SHP77 treated with DMSO at 0.1 percent for 48 hours (cell line): Measurements from ENCODE around the gene IQSEC1.

Experiments
- DNase-seq: peaks from one replicate; lab custom pipeline; 2025; lab: John Stamatoyannopoulos, UW

The IQSEC1 gene

DNA sequence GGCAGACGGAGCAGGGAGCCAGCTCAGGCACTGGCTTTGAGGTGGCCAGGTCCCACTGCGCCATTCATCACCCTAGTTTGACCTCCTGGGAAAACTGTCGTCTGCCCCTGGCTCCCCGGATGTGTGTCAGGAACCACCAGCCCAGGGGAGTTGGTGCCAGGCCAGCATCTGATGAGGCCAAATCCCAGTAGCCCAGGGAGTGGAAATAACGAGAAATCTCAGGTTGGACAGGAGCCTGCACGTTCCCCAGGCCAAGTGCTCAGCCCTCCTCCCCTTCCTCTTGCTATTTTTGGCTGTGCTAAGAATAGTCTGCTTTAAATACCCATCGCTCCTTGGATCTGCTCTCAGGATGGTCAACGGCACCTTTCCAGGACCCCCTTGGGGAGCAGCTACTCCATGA is 138.8 kb downstream of the IQSEC1 start:
- no peak for DNase-seq

DNA sequence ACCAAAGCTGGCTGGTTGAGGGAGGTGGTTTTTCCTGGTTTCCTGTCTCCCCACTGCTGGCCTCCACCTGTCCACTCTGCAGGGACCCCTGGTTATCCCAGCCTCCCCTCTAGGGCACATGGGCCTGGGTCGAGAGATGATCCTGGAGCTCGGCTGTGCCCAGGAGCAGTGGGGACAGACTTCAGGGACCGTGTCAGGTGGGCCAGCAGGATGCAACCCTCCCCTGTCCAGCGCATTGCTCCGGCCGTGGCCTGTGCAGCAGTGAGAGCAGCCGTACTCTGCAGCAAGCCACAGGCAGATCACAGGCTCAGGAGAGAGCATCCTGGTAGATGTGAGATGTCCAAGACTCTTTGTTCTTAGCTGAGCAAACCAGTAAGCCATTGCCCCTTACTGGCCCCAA is 139.3 kb downstream of the IQSEC1 start:
- no peak for DNase-seq

DNA sequence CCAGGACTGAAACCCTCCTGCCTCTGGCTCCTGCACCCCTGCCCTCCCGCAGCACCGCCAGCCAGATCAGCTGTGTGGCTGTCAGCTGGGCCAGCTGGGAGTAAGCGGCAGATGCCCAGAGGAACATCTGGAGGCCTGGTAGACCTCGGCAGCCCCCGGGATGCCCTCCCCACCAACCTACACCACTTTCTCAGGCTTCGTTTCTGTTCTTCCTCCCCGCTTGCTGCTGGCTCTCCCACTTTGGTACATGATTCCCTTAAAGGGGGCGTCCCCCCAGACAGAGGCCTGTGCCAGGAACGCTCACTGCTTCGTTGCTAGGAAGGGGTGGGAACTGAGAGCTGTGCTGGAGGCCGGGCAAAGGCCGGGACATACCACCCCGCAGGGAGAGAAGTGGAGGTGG is 140.5 kb downstream of the IQSEC1 start:
- no peak for DNase-seq

DNA sequence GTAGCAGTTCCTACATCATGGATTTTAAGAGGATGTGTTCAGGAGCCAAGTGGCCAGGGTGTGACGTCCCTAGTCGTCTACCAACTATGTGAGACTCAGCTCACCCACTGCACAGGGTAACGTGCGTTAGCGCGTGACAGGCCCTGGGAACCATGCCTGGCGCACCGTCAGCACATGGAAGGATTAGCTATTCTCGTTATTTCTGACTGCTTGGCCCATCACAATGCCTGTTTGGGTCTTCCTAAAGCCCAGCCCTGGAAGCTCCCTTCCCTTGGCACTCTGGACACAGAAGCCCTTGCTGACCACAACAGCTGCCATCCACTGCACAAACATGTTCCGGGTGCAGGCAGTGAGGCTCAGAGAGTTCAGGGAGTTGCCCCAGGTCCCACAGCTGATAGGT is 140.9 kb downstream of the IQSEC1 start:
- DNase-seq: no peak

DNA sequence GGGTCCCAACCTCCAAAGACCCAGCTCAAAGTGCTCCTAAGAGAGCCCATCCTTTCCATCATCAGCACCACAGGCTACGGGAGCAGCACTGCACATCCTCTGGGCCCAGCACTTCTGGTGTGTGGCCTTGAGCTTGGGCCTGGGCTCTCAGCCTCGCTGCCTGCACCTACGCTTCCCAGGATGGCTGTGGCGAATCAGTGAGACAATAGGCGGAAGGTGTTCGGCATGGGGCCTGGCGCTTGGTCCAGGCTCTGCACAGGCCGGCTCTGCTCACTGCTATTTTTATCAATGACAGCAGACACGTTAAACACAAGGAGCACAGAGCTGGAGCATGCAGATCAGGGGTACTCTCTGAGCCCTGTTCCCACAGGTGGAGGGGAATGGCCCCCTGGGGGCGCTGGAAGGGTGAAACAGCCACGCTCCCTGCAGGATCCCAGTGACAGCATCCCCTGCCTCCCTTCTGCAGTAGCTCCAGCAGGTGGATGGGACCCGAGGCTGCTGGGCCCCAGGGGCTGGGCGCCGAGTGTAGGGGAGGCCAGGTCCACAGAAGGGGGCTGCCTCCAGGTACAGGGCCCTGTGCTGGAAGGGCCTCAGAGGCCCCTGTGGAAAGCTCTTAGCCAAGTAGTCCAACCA is 141.8 kb downstream of the IQSEC1 start:
- DNase-seq: no peak

DNA sequence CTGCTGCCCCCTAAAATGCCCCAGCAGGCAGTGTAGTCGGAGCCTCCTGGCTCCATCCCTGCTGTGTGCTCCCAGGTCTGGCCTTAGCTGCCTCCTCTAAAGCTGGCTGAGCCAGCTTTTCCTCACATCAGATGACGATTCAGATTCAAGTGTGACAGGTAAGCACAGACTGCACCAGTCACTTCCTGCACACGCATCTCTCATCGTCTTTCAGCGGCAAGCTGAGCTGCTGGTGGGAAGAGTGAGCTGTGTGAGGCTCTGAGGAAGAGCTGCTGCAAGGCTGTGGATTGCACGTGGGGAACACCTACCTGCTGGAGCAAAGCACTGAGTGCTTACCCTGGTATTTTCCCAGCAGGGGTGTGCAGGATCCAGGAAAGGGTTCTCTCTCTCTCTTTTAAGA is 143.4 kb downstream of the IQSEC1 start:
- DNase-seq: no peak

DNA sequence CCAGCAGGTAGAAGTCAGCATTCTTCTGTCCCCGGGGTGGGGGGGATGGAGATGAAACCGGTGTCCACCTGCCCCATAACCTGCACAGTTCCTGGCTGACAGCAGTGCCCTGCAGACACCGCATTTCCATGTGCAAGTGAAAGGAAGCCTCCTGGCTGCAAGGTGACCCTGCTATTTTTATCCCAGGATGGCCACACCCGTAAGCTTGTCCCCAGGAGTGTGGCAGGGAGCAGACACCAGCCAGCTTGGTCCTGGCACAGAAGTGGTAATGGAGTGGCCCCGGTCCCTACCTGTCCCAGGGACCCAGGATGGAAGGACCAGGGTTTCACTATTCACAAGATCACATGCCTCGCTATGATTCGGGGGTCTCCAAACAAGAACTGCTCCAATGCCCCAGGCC is 146.6 kb downstream of the IQSEC1 start:
- no peak for DNase-seq

DNA sequence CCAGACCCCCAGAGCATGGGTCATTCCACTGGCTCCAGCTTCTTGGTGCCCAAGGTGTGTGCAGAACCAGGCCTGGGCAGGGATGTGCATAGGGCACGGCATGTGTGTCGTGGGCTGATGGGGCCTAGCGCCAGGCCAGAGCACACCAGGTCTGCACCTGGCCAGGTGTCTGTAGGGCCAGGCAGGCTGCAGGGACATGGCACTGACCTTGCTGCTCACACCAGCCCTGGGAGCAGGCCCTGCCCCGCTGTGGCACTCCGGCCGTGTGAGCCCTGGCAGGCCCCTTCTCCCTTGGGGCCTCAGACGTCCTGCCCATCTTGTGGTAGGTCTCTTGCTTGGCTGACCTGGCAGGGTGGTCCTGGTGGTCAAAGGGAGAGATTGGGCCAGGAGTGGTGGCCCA is 147.6 kb downstream of the IQSEC1 start:
- no peak for DNase-seq

DNA sequence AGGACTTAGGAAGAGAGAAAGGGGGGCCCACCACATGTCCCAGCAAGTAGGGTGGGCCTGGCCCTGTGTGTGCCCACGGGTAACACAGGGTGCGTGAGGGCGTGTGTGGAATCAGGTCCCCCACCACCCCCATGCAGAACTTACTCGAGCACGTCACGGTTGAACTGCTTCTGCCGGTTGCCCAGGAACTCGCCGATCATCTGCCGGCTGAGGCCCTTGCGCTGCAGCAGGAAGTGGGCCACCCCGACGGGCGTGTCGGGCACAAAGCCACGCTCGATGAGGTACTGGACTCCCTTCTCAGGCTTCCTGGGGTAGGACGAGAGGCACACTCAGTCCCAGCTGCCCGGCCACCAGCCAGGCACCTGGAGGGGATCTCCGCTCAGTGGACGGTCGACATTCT is 148.8 kb downstream of the IQSEC1 start:
- DNase-seq: no peak

DNA sequence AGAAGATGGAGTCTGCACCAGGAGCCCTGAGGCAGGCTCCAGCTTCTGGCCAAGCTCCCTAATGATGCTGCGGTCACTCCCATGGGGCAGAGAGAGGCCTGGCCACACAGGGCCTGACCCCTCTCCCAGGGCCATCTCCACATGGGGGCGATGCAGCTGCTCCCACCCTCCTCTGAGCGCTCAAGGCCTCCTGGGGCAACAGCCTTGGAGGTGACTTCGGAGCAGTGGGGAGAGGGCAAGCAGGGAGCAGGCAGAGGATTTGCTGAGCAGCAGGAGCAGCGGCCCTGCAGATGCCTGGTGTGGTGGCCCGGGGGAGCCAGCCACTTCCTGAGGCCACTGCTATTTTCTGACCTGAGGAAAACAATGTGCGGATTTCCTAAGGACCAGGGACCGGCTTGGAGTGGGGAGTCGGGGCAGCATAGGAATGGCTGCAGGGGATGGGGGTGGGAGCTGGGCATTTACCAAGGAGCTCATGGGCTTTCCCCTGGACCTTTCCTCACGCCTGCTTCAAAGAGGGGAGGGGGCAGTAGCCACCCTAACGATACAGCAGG is 150.3 kb downstream of the IQSEC1 start:
- DNase-seq: no peak

DNA sequence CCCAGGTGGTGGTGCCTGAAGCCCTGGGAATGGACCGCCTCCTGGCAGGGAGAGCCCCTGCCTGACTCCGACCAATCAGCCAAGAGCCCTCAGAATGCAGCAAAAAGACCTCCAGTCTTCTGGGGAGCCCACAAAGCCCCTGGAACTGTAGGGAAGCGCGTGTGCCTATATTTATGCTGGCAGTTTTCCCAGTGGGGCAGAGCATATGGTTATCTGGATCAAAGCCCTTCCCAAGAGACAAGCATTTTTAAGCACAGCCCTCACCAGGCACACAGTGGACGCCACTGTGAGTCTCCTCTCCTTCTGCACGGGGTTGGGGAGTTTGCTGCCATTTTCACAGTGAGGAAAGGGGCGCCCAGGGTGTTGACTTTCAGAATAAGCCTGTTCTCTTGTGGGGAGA is 150.9 kb downstream of the IQSEC1 start:
- no peak for DNase-seq

DNA sequence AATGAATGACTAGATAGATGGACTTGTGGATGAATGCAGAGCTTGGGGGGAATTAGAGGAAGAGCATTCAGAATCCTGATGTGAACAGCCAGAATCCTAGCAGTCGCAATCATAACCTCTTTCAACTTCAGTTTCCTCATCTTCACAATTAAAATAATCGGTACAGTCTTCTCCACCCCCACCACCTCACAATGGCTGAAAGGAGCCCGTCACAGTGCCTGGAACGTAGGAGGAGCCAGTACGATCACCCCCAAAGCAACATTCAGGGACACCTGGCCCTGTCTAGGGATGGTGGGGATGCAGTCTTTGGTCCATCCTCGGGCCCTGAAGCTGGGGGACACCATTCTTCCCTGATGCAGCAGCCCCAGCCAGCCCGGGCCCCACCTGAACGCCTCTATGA is 151.5 kb downstream of the IQSEC1 start:
- DNase-seq: no peak

DNA sequence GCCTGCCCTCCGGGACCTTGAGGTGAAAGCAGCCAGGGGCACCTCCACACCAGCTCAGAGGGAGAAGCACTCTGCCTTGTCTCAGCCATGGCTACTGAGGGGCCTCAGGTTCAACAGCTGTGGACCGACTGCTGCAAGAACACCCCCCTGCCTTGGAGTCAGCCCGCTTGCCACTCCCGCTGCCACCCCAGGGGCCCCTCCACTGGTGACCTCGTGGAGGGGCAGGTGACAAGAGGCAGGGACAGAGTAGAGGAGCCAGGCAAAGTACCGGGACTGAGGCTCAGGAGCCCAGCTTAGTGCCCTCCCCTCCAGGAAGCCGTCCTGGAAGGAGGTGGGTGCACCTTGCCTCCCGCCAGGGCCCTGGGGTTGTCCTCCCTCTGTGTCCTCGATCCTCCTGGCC is 152.3 kb downstream of the IQSEC1 start:
- DNase-seq: no peak

DNA sequence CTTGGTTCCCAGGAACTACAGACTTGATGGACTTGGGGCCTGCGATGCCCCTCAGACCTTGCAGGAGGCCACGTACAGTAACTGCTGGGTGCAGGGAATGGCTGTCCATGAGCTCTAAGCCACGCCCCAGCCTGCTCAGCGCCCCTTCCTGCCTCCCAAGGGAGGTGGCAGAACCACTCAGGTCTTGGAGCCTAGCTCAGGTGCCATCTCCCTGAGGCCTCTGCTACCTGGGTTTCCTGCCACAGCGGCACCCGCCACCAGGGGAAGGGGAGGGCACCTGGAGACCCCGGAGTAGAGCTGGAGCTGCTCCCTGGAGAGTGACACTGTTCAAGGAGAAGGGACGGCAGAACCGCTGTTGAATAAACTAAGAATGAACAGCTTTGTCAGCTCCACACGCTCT is 154.0 kb downstream of the IQSEC1 start:
- no peak for DNase-seq

DNA sequence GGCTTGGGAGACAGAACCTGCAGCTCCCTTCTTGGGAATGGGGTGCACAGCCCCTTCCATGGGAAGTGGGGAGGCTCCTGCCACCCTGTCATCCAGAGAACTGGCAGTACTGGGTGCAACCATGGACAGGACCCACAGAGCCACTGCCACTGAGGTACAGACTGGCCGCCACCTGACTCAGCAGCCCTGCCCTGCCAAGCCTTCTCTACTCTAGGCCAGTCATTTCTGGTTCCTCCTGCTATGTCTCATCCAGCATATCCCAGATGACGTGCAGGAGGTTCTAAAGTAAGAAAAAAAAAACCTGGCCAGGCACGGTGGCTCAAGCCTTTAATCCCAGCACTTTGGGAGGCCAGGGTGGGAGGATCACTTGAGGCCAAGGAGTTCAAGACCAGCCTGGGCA is 155.0 kb downstream of the IQSEC1 start:
- DNase-seq: no peak

DNA sequence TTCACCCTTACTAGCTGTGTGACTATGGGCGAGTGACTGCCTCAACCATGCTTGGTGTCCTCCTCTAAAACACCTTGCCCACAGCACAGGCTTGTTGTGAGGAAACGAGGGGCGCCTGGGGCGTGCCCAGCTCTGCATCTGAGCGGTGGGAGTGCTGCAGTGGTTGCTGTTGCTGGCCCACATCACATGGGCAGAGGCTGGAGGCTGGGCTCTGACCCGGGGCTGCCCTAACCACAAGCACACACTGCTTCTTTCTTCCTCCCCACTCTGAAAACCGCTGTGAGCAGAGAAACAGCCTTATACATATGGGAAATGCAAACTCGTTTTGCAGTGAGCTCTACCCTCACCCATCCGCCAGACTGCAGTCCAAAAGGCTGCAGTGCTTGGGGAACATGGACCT is 157.1 kb downstream of the IQSEC1 start:
- no peak for DNase-seq

DNA sequence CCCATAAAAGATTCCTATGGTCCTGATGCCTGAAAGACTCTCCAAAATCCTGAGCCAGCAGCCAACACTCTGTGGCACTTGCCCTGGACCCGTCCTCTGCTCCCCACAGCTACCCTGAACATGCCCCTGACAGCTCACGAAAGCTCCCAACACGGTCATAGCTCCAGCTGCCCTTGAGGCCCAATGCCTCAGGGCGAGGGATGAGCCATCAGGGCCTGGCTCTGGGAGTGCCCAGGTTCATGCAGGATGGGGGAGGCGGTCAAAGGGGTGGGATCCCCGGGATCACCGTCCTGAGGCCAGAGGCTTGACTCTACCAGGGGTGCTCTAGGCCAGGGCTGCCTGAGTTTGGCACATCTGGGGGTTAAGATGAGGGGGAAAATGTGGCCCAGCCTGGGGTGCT is 159.1 kb downstream of the IQSEC1 start:
- DNase-seq: no peak

DNA sequence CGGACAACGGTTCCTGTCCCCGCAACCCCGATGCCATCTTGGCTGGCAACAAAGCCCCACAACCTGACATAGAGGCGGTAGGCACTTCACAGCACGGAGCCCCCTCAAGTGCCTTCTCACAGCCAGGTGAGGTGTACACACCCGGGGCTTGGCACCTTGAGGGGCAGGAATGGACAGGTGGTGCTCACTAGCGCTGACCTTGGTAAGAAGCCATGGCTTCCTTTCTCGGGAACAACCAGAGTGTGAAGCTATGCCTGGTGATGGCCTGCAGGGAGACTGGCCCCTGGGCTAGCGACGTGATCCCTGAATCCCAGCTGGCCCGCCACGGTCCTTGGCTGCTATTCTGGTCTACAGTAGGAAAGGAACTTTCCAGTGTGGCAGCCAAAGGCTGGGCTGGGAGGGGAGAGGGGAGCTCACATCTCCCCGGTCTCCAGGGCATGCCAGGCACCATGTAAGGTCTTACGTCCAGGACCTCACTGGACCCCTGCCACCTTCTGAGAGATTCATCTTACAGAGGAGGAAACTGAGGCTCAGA is 161.3 kb downstream of the IQSEC1 start:
- DNase-seq: no peak

DNA sequence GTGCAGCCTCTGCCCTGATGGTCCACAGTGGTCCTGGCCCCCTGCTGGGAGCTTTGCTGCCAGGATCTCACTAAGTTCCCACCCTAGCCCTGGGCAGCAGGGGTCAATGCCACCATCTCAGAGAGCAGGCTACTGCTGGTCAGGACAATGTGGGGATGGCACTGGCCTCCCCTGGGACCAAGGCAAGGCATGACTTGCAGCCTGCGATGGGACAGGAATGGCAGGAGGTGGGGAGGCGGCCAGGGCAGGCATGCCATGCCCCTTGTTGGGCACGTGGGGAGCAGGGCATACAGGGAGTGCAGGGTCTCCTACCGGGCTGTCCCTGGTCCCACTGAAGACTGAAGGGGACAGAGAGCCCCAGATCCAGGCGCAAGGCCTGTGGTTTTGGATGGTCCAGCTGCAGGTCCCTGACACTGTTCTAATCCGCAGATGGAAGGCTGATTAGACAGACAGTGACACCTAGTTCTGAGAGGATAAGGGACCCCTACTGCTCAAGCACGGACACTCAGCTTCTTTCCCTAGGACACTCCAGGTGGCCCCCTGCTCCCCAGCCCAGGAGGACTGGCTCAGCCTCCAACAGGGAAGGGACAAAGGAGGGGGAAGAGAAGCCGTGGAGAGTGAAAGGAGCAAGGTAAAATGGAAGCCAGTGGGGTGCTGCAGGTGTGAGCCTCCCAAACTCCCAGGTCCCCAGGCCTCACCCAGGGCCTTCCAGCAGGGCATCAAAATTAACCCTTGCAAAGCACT is 162.7 kb downstream of the IQSEC1 start:
- DNase-seq: no peak

DNA sequence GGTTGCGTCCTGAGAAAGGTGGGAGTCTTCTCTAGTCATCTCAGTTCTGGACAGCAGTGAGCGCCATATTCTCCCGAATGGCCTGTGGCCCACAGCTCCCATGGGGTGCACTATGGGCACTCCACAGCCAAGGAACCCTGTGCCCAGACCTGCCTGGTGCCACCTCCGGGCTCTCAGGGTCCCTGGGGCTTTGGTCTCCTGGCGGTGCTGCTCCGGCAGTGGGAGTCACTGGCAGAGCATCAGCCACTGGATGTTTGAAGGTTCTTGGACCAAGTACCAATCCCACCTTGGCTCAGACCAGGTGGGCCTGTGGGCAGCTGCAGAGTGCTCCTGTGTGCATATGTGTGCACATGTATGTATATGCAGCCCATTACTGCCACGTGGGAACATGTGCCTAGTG is 163.5 kb downstream of the IQSEC1 start:
- DNase-seq: no peak

DNA sequence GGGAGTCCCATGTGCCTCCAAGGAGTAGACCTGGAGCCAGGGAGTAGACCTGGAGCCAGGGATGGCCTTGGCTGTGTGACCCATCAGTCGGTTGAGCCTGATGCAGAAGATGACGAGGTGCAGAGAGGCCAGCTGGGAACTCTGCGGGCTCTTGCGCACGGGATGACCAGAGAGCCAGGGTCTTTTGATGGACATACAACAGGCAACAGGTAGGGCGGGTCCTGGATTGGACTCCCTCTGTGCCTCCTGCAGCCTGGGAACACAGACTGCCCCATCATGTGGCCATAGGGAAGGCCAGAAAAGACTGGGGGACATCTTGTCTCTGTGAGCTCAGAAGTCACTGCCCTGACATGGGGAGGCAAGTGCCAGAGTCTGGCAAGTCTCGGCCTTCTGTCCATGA is 164.4 kb downstream of the IQSEC1 start:
- no peak for DNase-seq

DNA sequence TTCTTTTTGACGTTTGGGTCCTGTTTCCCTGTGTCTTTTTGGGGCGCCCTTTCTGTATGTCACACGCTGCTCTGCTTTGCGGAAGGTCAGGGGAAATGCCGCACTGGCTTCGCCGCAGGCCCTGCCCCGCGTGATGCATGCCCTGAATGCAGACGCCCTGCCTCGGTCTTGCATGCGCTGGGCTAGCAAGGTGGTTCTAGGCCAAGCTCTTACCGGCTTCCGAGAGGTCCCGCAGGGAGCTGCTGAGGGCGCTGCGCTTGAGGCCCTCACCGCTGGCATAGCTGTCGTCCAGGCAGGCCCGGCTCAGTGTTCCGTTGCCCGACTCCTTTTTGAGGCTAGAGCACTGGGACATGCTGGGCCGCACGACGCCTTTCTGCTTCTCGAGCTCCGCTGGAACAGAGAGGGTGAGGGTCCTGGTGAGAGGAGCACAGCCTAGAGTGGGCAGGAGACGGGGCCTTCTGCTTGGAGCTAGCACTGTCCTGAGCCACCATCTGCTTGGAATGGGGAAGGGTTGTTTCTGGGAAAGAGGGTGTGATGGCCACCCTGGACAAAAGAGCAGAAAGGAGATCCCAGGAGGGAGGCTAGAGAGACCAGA is 165.0 kb downstream of the IQSEC1 start:
- no peak for DNase-seq

DNA sequence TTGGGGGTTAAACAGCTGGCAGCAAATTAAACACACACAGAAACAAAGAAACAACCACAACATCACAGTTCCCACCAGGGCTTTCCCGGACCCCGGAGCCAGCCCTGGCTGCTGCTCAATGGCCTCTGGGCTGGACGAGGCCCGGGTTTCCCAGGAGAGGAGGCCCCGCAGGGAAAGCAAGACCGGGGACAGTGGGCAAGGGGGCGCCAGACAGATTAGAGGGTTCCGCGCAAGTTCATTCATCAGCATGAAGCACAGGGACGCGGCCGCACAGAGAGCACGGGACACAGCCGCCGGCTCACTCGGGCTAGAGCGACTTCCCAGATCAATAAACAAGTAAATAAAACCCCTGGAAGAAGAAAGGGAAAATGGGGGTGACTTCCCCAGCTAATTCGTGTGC is 165.5 kb downstream of the IQSEC1 start:
- DNase-seq: no peak
